GM19099 (cell line): Measurements from ENCODE around the gene SLC39A11.

Source experiments
- POLR2A ChIP-seq: IDR thresholded peaks from 3 replicates; pipeline ENCODE4 v1.6.1; 2011; ENCODE audit warnings: low read depth; ENCODE audit not compliant: insufficient read length; ENCODE audit errors: extremely low read depth

The SLC39A11 gene

GRCh38 chr17:72711521-72712310 is 380.8 kb downstream of the SLC39A11 start:
- TF ChIP-seq POLR2A = no peak

- no peak for TF ChIP-seq POLR2A
These were observed 381.7 kb downstream of the SLC39A11 start for GRCh38 chr17:72710834-72711233.

GRCh38 chr17:72710202-72710601 is 382.3 kb downstream of the SLC39A11 start:
- no peak for TF ChIP-seq POLR2A

GRCh38 chr17:72707881-72708280 is 384.6 kb downstream of the SLC39A11 start:
- TF ChIP-seq POLR2A = no peak

GRCh38 chr17:72706396-72706981 is 386.0 kb downstream of the SLC39A11 start:
- TF ChIP-seq POLR2A = no peak

GRCh38 chr17:72705905-72706395 is 386.5 kb downstream of the SLC39A11 start:
- no peak for TF ChIP-seq POLR2A

- TF ChIP-seq POLR2A = no peak
These were observed 389.5 kb downstream of the SLC39A11 start for GRCh38 chr17:72702998-72703397.

- no peak for TF ChIP-seq POLR2A
These were observed 390.3 kb downstream of the SLC39A11 start for GRCh38 chr17:72702136-72702735.

GRCh38 chr17:72700226-72700625 is 392.3 kb downstream of the SLC39A11 start:
- no peak for TF ChIP-seq POLR2A

- TF ChIP-seq POLR2A = no peak
These were observed 392.9 kb downstream of the SLC39A11 start for GRCh38 chr17:72699545-72699944.

- no peak for TF ChIP-seq POLR2A
These were observed 394.8 kb downstream of the SLC39A11 start for GRCh38 chr17:72697602-72698146.

GRCh38 chr17:72696721-72697120 is 395.8 kb downstream of the SLC39A11 start:
- no peak for TF ChIP-seq POLR2A

- no peak for TF ChIP-seq POLR2A
These were observed 396.3 kb downstream of the SLC39A11 start for GRCh38 chr17:72696156-72696555.

- TF ChIP-seq POLR2A = no peak
These were observed 398.5 kb downstream of the SLC39A11 start for GRCh38 chr17:72693956-72694355.

GRCh38 chr17:72693151-72693878 is 399.2 kb downstream of the SLC39A11 start:
- no peak for TF ChIP-seq POLR2A
